ENCODE results near the gene BACE2. TPM values are rescaled to one million over a fixed set of nuclear protein-coding genes. Genes with fewer than 3 reads are reported as not detected.

The BACE2 gene
- total RNA-seq, 1 donor = 122 TPM

DNA sequence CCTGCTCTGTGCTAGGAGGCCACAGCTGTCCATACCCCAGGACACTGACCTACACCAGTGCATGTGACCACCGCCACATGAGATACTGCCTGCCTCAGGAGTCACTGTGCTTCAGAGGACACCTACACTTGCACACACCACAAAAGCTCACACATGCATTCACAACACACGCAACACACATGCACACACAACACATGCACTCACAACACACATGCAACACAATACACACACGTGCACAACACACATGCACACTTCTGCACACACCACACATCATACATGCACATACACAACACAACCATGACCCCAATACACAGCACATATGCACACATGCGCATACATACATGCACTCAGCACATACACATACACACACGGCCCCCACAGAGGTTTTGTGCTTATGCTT lies 28.7 kb upstream of the BACE2 start:
- TF ChIP-seq, protein P1, sequence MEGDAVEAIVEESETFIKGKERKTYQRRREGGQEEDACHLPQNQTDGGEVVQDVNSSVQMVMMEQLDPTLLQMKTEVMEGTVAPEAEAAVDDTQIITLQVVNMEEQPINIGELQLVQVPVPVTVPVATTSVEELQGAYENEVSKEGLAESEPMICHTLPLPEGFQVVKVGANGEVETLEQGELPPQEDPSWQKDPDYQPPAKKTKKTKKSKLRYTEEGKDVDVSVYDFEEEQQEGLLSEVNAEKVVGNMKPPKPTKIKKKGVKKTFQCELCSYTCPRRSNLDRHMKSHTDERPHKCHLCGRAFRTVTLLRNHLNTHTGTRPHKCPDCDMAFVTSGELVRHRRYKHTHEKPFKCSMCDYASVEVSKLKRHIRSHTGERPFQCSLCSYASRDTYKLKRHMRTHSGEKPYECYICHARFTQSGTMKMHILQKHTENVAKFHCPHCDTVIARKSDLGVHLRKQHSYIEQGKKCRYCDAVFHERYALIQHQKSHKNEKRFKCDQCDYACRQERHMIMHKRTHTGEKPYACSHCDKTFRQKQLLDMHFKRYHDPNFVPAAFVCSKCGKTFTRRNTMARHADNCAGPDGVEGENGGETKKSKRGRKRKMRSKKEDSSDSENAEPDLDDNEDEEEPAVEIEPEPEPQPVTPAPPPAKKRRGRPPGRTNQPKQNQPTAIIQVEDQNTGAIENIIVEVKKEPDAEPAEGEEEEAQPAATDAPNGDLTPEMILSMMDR (IDR thresholded peaks at IDR 0.05; ENCODE audit: insufficient read depth, low read length) = no peak
- H3K4me3 ChIP-seq (ENCODE audit: low read depth, low read length) = no peak overlapping the region
- DNase-seq (ENCODE audit: low read depth) = no peak

DNA sequence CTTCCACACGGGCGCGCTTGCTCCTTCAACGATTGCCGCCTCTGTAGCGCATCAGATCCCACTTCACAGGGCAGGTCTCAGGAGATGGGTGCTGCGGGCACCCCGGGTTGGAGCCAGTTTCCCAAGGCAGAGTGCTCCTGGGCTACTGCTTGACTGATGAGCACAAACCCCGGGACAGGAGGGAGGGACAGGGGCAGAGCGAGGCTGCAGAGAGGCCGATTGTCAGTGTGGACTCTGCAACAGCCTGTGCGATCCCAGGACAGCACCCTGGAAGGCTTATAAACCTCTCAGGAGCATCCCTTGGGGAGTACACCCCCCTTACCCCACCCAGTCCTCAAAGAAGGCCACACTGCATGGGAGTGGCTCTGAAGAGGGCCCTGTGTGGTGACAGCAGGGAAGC lies 28.0 kb upstream of the BACE2 start:
- no peak for DNase-seq (ENCODE audit: low read depth)
- TF ChIP-seq, protein P1 (IDR thresholded peaks at IDR 0.05; ENCODE audit: insufficient read depth, low read length) = no peak
- no peak overlapping the region for H3K4me3 ChIP-seq (ENCODE audit: low read depth, low read length)

DNA sequence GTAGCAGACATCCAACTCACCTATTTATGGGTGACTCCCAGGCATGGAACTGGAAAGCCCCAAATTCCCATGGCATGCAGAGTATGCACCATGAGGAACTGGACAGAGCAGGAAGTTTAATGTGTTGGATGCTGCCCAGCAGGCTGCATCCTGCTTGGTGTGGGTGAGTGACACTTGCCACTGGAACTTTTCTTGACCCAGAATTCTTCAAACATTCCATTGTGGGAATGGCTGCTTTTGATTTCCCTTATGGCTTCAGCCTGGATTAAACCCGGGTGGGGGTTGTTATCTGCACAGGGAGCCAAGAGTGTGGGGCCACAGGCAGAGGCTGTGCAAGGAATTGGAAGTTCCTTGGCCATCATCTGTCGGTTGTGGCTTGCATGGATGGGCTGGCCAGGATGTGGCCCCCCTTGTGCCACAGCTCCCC lies 26.9 kb upstream of the BACE2 start:
- no peak overlapping the region for H3K4me3 ChIP-seq (ENCODE audit: low read depth, low read length)
- peak; percentile 17 for DNase-seq (ENCODE audit: low read depth)
- TF ChIP-seq, protein P1 (IDR thresholded peaks at IDR 0.05; ENCODE audit: insufficient read depth, low read length) = no peak

DNA sequence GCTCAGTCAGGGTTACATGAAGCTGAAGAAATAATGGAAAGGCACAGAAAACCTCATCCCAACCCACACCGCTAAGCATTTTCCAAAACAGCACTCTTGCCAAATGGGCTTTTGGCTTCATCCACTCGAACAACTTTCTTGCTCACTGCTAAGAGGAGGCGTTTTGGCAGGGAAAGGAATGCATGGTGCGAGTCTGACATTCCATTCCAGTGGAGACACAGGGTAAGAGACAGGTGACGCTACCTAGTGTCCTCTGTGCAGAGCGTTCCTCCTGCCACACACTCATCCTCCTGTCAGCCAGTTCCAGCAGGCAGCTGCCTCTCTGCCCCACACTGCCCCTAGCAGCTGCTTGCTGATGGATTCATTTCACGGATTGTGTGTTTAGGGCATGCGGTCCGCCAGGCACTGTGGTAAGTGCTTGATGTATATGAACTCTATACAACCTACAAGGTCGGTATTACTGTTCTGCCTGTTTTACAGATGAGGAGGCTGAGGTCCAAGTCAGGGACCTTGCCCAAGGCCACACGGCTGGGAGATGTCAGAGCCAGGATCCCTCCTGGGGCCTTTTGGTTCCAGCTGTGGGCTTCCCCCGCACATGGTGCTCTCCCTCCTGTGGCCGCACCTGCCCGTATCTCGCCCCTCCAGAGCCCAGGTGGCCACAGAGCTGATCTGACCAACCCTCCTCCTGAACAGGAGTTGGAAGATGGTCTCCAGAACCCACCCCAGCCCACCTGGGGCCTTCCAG lies 25.7 kb upstream of the BACE2 start:
- peak; percentile 77 for DNase-seq (ENCODE audit: low read depth)
- H3K4me3 ChIP-seq (ENCODE audit: low read depth, low read length) = no peak overlapping the region
- TF ChIP-seq, protein P1 (IDR thresholded peaks at IDR 0.05; ENCODE audit: insufficient read depth, low read length) = no peak

DNA sequence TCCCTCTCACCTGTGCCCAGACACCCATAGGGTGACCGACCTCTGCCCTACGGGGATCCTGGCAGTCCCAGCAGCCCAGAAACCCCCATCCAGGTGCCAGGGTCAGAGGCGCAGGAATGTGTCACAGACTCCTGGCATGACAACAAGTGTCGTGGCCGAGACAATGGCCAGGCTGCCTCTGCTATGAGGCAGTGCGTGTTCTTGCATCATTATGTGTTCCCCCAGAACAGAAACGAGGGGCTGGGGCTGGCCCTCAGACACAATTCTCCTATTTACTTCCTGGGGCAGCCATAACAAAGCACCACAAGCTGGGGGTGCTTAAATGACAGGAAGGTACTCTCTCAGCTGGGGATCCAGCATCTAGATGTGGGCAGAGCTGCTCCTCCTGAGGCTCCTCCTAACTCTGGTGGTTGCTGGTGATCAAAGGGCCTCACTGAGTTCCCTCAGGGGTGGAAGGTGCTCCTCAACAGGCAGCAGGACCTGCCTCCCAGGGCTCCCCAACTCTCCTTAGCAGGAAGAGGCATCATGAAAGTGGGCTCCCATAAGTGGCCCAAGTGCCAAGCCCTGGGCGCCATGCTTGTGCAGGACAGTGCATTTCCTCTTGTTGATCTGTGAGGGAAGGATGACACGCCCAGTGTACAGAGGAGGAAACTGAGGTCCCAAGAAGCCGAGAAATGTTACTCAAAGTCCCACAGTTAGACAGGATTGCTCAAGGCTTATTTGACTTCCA lies 24.2 kb upstream of the BACE2 start:
- DNase-seq (ENCODE audit: low read depth) = no peak
- H3K4me3 ChIP-seq (ENCODE audit: low read depth, low read length) = no peak overlapping the region
- TF ChIP-seq, protein P1 (IDR thresholded peaks at IDR 0.05; ENCODE audit: insufficient read depth, low read length) = no peak

DNA sequence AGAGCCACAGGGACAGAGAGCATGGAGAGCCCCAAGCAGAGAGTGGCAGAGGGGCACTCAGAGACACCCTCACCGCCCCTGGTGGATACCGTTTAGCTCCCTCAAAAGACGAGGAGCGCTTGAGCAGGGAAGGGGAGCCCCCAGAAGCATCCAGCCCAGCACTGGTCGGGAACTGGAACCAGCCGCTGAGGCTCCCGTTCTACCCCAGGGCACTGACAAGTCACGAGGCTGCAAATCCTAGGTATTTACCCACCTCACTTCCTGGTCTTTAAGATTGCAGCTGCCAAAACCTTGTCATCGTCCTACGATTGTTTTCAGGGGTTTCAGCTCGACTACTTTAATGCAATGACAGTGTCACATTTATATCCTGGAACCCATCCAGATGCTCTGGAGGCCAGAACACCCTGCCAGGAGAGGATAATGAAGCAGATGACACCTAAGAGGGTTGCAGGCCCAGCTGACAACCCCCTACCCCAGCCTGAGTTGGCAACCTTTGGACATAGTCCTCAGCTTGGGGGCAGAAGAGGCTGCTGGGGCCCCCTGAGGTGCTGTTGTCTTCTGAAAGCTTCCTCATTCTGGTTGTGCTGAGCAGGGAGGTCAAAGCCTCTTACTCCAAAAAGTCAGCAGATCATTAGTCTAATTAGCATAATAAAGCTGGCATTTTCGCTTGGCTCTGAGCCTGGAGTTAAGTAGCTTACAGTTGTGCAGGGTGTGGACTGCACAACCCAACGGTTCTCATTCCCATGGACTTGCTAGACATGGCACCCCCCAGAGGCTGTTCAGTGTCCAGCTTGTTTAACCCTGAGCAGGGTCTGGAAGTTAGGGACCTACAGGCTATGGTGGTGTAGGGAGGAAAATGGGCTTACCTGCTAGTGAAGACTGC lies 20.6 kb upstream of the BACE2 start:
- TF ChIP-seq, protein P1 (IDR thresholded peaks at IDR 0.05; ENCODE audit: insufficient read depth, low read length) = no peak
- no peak for DNase-seq (ENCODE audit: low read depth)
- H3K4me3 ChIP-seq (ENCODE audit: low read depth, low read length) = no peak overlapping the region
